ENCODE data around the gene TMEM130.

- no peak for TF ChIP-seq SIN3A (IDR thresholded peaks at IDR 0.05; ENCODE audit: borderline replicate concordance, insufficient read depth, low read length)
- TF ChIP-seq REST (IDR thresholded peaks at IDR 0.05; ENCODE audit: insufficient read depth in 1 of 2, low read depth in 2 of 2, low read length in 2 of 2) = no peak
- TF ChIP-seq POLR2AphosphoS5 (IDR thresholded peaks at IDR 0.05; ENCODE audit: low read depth, low read length) = no peak
Observed at GRCh38 chr7:98902523-98902922, 32.7 kb upstream of the TMEM130 start.
